BE2C (cell line): Measurements from ENCODE around the gene FAM32A.

Experiments used
- DNase-seq: peaks from one replicate; pipeline ENCODE4 v3.0.0-alpha.2; 2020
- H3K27me3 ChIP-seq: fragments of 250-450 bp; sonication (Bioruptor Pico); 2 replicates; pipeline ENCODE4 v1.5.1; 2020; ENCODE audit warnings: mild to moderate bottlenecking
- H3K36me3 ChIP-seq: fragments of 250-450 bp; sonication (Bioruptor Pico); 2 replicates; pipeline ENCODE4 v1.5.1; 2020; ENCODE audit warnings: mild to moderate bottlenecking
- H3K4me1 ChIP-seq: fragments of 250-450 bp; sonication (Bioruptor Pico); 2 replicates; pipeline ENCODE4 v1.5.1; 2020
- H3K4me3 ChIP-seq: 2 replicates; pipeline ENCODE4 v1.5.1; 2011; ENCODE audit warnings: low read depth, low read length
- H3K9me3 ChIP-seq: fragments of 250-450 bp; sonication (Bioruptor Pico); 2 replicates; pipeline ENCODE4 v1.5.1; 2020
- TF ChIP-seq, protein P1 (sequence below): IDR thresholded peaks from 2 replicates; pipeline ENCODE4 v1.5.1; 2012; ENCODE audit warnings: mild to moderate bottlenecking, low read depth, low read length

The FAM32A gene

DNA sequence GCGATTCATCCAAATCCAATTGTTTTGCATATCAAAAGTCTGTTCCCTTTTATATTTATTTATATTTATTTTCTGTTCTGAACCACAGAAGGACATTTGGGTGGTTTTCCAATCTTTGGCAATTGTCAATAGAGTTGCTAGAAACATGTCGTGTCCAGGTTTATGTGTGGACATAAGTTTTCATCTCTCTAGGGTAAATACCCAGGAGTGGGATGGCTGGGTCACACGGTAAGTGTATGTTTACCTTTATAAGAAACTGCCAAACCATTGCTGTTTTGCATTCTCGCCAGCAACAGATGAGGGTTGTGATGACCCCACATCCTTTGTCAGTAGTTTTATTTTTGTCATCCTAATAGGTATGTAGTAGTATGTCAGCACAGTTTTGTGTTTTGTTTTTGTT lies 25.0 kb downstream of the FAM32A start:
- H3K9me3 ChIP-seq, result no peaks in the 10 kb centered on the region; the same call in 1 of the 2 replicates
- no peaks in the 10 kb centered on the region for H3K27me3 ChIP-seq
- no peaks in the 10 kb centered on the region for H3K4me1 ChIP-seq
- no peak for DNase-seq
- TF ChIP-seq, protein P1, sequence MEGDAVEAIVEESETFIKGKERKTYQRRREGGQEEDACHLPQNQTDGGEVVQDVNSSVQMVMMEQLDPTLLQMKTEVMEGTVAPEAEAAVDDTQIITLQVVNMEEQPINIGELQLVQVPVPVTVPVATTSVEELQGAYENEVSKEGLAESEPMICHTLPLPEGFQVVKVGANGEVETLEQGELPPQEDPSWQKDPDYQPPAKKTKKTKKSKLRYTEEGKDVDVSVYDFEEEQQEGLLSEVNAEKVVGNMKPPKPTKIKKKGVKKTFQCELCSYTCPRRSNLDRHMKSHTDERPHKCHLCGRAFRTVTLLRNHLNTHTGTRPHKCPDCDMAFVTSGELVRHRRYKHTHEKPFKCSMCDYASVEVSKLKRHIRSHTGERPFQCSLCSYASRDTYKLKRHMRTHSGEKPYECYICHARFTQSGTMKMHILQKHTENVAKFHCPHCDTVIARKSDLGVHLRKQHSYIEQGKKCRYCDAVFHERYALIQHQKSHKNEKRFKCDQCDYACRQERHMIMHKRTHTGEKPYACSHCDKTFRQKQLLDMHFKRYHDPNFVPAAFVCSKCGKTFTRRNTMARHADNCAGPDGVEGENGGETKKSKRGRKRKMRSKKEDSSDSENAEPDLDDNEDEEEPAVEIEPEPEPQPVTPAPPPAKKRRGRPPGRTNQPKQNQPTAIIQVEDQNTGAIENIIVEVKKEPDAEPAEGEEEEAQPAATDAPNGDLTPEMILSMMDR, result no peak
- H3K36me3 ChIP-seq, result peaks cover 55% of the 10 kb centered on the region
- no peak overlapping the region for H3K4me3 ChIP-seq

DNA sequence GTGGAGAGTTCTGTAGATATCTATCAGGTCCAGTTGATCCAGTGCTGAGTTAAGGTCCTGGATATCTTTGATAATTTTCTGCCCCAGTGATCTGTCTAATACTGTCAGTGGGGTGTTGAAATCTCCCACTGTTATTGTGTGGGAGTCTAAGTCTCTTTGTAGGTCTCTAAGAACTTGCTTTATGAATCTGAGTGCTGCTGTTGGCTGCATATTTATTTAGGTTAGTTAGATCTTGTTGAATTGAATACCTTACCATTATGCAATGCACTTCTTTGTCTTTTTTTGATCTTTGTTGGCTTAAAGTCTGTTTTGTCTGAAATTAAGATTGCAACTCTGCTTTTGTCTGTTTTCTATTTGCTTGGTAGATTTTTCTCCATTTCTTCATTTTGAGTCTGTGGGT lies 27.9 kb downstream of the FAM32A start:
- H3K4me3 ChIP-seq, result no peak overlapping the region
- DNase-seq, result no peak
- H3K4me1 ChIP-seq, result no peaks in the 10 kb centered on the region
- TF ChIP-seq, protein P1, result no peak
- H3K27me3 ChIP-seq, result no peaks in the 10 kb centered on the region
- peaks cover 41% of the 10 kb centered on the region for H3K36me3 ChIP-seq
- no peaks in the 10 kb centered on the region; the same call in 1 of the 2 replicates for H3K9me3 ChIP-seq

DNA sequence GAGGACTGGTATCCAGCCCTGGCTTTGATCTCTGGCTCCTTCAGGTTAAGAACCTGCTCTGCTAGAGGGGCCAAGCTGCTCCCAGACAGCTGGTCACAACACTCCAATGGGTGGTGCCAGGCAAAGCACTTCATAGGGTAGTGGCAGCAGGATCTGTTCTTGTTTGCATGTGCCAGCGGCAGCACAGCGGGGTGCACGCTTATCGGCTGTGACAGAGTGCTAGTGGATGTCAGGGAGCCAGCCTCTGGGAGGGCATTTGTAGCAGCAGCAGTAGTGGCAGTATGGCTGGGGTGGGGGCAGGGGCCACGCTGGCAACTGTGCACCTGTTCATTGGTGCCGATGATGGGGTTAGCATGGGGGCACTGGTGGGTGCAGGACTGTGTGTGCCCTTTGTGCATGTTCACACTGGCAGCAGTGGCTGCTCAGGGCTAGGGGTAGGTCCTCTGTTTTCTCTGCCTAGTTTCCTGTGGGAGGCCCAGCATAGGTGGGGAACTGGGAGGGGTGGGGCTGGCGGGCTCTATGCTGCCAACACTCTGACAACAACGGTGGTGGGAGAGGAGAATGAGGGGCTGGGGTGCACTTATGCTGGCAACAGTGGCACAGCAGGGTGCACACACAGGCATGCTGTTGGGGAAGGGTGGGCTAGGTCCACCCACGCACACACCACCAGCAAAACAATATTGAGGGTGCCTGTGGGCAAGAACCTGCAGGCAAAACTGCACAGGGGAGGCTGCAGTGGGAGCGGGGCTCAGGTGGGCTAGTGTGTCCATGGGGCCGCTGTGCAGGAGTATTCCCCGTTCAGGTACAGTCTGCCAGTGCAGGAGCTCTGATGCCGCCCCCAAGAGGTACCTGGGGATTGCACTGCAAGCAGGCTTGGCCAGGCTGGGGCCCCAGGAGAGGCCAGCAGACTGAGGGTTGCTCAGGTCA lies 31.8 kb downstream of the FAM32A start:
- no peak for DNase-seq
- H3K4me3 ChIP-seq, result no peak overlapping the region
- H3K9me3 ChIP-seq, result peaks cover 7% of the 10 kb centered on the region
- TF ChIP-seq, protein P1, result no peak
- H3K4me1 ChIP-seq, result no peaks in the 10 kb centered on the region
- peaks cover 43% of the 10 kb centered on the region for H3K36me3 ChIP-seq
- H3K27me3 ChIP-seq, result no peaks in the 10 kb centered on the region

DNA sequence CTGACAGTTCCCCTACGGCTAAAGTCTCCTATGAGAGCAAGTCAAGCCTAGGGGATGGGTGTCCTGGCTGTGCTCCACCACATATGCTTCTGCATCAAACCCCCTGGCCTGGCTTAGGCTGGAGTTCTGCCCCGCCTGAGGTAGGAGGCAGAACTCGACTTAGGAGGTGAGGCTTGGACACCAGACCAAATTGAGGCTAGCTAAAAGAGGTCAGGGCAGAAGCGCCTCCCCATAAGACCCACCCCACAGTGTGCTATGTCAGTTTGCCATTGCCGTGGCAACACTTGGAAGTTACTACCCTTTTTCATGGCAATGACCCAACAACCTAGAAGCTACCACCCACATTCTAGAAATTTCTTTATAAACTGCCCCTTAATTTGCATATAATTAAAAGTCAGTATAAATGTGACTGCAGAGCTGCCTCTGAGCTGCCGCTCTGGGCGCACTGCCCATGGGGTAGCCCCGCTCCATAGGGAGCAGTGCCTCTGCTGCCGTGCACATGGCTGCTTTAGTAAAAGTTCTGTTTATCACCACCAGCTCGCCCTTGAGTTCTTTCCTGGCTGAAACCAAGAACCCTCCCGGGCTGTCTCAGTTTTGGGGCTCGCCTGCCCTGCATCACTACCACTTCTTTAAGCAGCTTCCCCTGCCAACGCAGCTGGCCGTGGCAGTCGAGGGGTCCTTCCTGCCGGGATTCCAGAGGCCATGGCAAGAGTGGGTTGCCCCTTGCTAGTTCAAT lies 32.7 kb downstream of the FAM32A start:
- H3K4me1 ChIP-seq, result no peaks in the 10 kb centered on the region
- no peak for DNase-seq
- peaks cover 49% of the 10 kb centered on the region for H3K36me3 ChIP-seq
- no peak overlapping the region for H3K4me3 ChIP-seq
- peaks cover 7% of the 10 kb centered on the region for H3K9me3 ChIP-seq
- H3K27me3 ChIP-seq, result no peaks in the 10 kb centered on the region
- TF ChIP-seq, protein P1, result no peak

DNA sequence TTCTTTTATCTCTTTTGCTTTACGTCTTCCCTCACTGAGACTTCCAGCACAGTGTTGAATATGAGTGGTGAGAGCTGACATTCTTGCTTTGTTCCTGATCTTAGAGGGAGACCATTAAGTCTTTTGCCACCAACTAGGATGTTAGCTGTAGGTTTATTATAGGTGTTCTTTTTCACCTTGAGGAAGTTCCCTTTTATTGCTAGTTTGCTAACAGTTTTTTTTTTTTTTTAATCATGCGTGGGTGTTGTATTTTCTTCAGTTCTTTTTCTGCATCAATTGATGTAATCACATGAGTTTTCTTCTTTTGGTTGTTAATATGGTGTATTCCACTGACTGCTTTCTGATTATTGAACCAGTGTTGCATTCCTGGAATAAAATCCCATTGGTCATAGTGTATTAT lies 33.6 kb downstream of the FAM32A start:
- Histone ChIP-seq H3K27me3 (no peaks in the 10 kb centered on the region), H3K4me3 (no peak overlapping the region), H3K36me3 (peaks cover 54% of the 10 kb centered on the region), H3K9me3 (peaks cover 7% of the 10 kb centered on the region), H3K4me1 (no peaks in the 10 kb centered on the region)
- DNase-seq, result no peak
- TF ChIP-seq, protein P1, result no peak
